Epidermal melanocyte (primary cell): ENCODE measurements around the gene PRSS38.
"Not testable (repeated sequence)": the region's sequence is repeated elsewhere in the genome, so short reads cannot be mapped to it uniquely, and the experiment has no call there.

Source experiments
- DNase-seq: peaks from one replicate; pipeline ENCODE4 v3.0.0; 2011; ENCODE audit warnings: low spot score; ENCODE audit not compliant: insufficient read length

Gene PRSS38

DNA sequence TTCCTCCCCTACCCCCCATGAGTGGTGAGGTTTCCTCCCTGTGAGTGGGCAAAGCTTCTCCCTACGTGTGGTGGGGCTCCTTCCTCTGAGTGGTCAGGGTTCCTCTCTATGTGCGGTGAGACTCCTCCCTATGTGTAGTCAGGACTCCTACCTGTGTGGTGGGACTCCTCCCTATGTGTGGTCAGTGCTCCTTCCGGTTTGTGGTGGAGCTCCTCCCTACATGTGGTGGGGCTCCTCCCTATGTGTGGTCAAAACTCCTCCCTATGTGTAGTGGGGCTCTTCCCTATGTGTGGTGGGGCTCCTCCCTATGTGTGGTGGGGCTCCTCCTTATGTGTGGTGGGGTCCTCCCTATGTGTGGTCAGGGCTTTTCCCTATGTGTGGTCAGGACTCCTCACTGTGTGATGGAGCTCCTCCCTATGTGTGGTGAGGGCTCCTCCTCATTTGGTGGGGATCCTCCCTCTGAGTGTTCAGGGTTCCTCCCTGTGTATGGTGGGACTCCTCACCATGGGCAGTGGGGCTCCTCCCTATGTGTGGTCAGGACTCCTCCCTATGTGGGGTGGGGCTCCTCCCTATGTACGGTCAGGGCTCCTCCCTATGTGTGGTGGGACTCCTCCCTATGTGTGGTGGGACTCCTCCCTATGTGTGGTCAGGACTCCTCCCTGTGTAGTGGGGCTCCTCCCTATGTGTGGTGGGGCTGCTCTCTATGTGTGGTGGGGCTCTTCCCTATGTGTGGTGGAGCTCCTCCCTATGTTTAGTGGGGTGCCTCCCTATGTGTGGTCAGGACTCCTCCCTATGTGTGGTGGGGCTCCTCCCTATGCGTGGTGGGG lies 29.1 kb downstream of the PRSS38 start:
- no peak for DNase-seq

DNA sequence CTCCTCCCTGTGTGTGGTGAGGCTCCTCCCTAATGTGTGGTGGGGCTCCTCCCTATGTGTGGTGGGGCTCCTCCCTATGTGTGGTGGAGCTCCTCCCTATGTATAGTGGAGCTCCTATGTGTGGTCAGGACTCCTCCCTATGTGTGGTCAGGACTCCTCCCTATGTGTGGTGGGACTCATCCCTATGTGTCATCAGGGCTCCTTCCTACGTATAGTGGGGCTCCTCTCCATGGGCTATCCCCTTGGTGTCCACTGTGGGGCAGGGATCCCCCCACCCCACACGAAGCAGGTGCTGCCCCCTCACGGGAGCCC lies 29.6 kb downstream of the PRSS38 start:
- no peak for DNase-seq

DNA sequence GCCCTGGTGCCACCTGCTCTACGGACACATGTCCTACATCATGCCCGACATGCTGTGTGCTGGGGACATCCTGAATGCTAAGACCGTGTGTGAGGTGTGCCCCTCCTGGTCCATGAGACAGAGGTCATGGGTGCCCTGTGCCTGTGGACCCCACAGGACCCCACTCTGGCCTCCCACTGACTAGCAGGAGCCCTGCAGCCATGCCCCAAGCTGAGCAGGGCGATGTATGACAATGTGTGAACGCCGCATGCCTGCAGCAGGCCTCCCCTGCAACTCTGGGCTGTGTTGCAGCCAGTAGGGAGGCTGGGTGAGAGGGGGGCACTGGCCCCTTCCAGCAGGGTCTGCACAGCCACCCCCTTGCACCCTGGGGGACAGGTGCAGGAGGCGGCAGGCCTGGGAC lies 30.0 kb downstream of the PRSS38 start:
- DNase-seq, result no peak

DNA sequence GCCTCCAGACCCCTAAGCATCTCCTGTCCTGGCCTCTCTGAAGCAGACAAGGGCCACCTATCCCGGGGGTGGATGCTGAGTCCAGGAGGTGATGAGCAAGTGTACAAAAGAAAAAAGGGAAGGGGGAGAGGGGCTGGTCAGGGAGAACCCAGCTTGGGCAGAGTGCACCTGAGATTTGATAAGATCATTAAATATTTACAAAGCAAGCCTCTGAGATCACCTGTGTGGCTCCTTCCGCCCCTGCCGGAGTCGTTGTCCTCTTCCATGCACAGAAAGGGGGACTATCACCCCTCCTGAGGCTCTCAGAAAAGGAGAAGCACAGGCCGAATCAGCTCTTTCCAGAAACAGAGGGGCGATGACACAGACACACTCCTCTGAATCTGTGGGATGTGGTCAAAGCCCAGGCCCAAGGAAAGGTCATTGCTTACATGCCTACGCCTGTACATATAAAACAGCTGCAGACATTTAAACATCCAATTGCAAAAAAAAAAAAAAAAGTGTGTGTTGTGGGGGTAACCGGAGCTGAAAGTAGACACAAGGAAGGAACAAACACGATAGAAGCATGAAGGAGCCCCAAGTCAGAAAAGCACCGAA lies 30.9 kb downstream of the PRSS38 start:
- no peak for DNase-seq

DNA sequence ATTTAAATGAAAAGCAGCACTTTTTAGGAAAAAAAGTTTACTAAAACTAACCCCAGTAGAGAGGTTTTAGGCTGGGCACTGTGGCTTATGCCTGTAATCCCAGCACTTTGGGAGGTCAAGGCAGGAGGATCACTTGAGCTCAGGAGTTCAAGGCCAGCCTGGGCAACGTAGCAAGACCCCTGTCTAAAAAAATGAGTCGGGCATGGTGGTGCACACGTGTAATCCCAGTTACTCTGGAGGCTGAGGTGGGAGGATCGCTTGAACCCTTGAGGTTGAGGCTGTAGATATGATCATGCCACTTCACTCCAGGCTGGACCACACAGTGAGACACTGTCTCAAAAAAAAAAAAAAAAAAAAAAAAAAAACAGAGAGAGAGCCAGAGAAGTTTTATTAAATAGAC lies 31.6 kb downstream of the PRSS38 start:
- DNase-seq, result not testable (repeated sequence)

DNA sequence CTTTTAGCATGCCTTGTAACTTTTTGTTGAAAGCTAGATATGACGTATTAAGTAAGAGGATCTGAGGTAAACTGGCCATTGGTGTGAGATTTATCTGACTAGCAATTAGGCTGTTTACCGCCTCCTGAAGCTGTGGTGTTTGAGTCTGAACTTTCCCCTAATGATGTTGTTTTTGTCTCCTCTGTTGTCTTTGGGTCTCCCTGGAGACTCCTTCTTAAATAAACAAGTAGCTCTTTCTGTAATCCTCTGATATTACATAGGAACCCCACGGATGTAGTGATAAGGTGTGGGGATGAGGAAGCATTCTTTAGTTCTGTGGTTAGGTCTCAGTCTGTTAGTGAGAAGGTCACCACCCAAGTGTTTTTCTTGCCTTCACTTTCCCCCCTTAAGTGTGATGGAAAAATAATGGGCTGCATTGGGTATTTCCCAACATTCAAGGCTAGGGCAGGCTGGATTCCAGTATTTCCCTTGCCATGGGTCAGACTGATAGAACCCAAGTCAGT lies 33.0 kb downstream of the PRSS38 start:
- DNase-seq, result no peak

DNA sequence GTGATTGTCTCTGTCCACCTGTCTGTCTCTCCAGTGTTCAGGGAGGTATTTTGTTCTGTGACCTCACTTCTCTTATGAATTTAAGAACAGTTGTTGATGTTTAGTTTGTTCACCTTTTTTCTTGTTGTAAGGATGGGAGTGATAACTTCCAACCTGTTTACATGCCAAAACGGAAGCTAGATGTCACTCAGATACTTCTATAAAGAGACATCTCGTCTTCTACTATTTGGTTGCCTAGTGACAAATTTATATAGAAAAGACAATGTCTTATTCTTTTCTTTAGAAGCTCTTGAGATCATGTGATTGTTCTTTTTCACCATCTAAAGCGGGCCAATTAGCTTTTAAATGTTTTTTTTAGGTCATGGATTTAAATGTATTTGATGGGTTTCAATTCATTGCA lies 33.8 kb downstream of the PRSS38 start:
- no peak for DNase-seq

DNA sequence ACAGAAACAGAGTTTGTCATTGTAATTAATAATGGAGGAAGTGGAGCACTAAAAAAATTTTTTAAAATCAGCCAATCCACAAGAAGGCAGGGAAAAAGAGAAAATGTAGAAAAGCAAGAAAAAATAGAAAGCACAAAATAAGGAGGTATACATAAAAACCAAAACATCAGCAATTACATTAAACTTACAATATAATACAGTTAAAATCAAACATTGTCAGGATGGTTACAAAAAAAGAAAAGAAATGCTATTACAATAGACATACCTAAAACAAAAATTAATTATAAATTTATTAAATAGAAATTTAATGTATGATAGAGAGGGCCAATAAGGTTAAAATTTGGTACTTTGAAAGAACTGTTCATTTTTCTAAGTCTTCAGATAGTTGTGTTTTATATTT lies 38.7 kb downstream of the PRSS38 start:
- no peak for DNase-seq

DNA sequence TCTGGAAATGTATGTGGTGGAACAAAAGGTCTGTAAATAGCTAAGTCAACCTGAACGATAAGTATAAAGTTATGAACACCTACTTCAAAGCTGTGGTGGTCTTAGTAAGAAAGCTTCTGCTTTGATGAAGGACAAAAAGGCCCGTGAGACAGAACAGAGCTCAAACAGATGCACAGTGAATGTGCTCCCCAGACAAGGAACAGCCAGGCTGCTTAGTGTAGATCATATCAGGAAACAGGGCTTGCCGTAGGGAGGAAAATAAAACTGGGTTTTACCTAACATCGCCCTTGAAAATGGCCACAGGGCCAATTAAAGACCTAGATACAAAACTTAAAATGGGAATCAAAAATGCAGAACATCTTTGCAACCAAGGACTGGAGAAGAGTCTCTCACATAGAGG lies 40.2 kb downstream of the PRSS38 start:
- no peak for DNase-seq

DNA sequence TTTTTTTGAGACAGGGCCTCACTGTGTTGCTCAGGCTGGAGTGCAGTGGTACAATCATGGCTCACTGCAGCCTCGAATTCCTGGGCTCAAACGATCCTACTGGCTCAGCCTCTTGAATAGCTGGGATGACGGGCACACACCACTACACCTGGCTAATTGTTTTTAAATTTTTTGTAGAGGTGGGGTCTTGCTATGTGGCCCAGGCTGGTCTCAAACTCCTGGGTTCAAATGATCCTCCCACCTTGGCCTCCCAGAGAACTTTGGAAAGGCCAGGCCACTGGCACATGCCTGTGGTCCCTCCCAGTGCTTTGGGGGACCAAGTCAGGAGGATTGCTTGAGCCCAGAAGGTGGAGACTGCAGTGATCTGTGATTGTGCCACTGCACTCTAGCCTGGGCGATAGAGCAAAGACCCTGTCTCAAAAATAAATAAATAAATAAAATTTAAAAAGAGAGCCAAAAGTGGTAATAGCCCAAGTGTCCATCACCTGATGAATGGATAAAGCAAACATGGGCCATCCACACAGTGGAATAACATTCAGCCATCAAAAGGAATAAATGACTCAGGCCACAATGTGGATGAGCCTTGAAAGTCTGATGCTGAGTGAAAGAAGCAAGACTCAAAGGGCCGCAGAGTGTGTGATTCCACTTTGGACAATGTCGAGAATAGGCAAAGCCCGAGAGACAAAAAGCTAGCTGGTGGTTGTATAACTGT lies 40.8 kb downstream of the PRSS38 start:
- DNase-seq, result no peak

DNA sequence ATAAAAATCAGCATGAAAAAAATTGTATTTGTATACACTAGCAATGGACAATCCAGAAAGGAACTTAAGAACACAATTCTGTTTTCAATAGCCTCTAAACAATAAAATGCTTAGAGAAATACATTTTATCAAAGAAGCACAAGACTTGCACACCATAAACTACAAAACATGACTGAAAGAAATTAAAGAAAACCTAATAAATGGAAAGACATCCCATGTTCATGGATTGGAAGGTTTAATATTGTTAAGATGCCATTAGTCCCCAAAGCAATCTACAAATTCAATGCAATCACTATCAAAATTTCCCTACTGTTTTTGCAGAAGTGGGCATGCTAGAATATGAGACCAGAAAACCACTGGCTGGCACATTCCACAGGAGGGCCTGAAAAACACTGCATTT lies 49.4 kb downstream of the PRSS38 start:
- DNase-seq, result no peak

DNA sequence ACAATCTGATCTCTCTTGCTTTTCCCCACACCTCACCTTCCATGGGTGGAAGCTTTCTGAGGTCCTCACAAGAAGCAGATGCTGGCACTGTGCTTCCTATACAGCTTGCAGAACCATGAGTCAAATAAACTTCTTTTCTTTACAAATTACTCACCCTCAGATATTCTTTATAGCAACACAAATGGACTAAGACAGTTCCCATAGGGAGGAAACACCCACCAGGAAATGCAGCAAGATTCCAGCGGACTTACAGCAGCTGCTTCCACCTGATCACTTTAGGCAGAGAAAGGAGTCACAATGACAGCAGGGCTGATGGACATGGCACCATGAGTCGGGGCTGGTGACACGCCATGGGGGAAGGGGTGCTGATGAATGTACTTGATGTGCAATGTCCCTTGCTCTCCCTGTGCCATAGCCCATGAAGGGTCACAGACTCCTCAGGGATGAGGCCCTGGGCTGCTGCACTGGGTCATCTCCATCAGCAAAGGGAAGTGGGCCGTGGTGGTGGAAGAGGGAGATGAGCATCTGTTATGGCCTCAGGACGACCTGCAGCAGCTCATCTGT lies 53.9 kb downstream of the PRSS38 start:
- DNase-seq, result no peak

DNA sequence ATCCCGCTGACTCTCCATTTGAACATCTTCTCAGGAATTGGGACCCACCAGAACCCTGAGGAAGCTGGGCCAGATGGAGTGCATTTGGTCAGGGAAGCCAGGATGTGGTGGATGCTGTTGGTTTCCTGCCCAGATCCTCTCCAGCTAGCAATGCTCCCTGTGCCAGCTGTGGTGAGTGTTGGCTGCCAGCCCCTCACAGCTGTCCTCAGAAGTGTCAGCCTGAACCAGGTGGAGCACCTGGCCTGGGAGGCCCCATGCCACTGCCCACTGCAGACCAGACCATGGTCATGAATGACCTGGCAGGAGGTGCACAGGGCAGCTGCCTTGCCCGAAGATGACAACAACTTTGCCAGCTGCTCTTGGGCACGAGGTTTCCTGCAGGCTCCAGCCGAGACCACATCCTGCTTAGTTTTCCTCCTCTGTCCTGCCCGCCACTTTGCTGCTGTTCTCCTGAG lies 54.4 kb downstream of the PRSS38 start:
- peak; percentile 60 for DNase-seq

DNA sequence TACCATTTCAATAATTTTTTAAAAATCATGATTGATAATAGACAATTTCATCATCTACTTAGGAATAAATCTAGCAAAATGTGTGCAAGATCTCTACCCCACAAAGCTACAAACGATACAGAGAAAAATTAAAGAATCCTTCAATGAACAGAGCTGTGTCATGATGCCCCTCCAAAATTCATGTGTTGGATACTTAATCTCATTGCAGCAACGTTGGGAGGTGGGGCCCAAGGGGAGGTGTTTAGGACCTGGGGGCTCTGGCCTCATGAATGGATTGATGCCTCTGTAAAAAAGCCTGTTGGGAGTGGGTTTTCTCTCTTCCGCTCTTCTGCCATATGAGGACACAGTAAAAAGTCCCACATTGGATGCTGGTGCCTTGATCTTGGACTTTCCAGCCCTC lies 54.9 kb downstream of the PRSS38 start:
- DNase-seq, result no peak

DNA sequence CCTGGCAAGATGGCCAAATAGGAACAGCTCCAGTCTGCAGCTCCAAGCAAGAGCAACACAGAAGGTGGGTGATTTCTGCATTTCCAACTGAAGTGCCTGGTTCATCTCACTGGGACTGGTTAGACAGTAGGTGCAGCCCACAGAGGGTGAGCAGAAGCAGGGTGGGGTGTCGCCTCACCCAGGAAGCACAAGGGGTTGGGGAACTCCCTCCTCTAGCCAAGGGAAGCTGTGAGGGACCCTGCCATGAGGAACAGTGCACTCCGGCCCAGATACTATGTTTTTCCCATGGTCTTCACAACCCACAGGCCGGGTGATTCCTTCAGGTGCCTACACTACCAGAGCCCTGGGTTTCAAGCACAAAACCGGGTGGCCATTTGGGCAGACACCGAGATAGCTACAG lies 56.4 kb downstream of the PRSS38 start:
- not testable (repeated sequence) for DNase-seq

DNA sequence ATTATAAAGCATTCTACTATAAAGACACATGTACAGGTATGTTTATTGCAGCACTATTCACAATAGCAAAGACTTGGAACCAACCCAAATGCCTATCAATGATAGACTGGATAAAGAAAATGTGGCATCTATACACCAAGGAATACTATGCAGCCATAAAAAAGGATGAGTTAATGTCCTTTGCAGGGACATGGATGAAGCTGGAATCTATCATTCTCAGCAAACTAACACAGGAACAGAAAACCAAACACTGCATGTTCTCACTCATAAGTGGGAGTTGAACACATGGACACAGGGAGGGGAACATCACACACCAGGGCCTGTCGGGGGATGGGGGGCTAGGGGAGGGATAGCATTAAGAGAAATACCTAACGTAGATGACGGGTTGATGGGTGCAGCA lies 62.3 kb downstream of the PRSS38 start:
- DNase-seq, result not testable (repeated sequence)

DNA sequence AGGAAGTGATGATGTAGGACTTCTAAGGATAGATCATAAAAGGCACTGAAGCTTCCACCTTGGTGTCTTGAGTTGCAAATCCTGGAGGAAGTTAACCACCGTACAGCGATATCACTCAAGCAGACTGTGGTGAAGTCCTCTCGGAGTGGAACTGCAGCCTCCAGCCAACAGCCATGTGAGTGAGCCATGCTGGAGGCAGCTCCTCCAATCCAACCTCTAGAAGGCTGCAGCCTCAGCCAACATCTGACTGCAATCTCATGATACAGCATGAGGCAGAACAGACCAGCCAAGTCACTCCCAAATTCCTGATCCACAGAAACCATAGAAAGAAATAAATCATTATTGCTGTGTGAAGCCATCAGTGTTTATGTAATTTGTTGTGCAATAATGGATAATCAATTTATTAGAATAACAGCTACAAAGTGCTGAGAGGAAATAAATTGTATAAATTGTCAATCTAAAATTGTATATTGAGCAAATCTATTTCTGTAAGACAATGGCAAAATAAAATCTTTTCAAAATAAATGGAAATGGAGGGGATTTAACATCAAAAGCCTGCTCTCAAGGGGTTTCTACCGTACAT lies 65.0 kb downstream of the PRSS38 start:
- no peak for DNase-seq

DNA sequence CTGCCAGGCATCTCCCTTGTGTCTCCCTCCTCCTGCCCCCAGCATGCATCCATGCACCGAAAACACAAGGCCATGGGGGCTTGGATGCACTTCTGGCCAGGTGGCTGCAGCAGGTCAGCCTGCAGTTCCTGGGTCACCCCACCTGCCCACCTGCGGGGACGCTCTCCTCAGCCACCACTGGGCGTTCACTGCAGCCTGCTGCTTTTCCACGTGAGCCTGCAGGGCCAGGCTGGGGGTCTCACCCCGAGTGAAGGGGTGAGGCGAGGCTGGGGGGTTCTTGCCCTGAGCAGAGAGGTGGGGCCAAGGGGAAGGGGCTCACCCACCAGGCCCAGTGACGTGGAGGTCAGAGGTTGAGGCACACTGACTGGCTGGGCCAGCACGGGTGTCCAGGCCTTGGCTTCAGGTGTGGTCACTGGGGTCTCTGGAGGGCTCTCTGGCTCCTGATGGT lies 67.6 kb downstream of the PRSS38 start:
- no peak for DNase-seq

DNA sequence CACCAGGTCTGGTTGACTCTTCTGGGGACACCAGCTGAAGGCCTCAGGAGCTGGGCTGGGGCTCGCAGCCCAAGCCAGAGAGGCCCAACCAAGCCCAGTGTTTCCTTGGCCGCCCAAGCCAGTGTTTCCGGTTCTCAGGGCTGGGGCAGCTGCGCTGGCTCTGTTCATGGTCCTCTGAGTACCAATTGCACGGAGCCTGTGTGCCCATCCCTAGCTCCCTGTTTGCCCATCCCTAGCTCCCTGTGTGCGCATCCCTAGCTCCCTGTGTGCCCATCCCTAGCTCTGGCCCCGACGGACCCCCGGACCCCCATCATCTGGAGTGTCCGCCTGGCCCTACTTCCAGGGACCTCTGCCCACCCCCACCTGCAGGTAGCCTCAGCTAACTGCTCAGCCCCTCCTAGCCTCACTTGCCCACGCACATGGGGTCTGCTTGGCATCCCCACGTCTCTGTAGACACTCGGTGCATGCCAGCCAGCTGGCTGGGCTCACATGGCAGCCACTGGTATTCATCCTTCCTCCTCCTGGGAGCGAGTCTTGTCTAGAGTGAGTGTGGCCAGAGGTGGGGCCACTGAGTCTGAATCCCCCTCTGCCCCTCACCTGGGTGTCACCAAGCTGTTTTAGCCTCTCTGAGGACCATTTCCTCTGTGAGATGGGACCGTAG lies 68.3 kb downstream of the PRSS38 start:
- no peak for DNase-seq

DNA sequence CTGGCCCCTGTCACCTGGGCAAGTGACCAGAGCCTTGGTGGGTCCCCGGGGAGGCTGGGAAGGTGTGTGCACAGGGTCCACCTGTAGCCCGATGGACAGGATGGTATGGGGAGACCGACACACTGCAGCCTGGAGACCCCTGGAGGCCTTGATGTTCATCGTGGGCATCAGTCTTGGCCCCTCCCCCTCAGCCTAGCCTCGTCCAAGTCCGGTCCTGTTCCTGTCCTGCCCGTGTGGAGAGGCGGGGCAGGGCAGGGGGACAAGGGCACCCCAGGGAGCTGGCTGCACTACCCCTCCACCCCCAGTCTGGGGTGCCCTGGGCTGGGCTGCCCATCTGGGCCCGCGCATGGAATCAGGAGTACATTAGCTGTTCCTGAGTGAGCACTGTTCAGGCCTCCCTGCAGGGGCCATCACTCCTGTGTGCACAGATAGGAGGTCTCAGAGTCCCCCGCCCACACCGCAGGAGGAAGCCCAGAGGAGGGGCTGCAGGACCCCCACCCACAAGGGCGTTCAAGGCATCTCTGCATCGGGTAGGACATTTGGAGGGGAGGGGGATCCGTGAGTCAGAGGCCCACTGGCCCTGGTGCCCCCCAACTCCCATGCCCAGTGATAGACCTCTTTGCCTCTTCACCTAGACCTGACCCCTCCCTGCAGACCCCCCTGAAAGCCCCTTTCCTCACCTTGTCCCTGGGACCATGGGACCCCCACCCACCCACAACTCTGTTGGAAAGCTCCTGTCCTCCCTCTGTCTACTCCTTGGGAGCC lies 69.1 kb downstream of the PRSS38 start:
- DNase-seq, result no peak
